HepG2 (cell line): ENCODE data around the gene RGSL1. TPM values are rescaled to one million over a fixed set of nuclear protein-coding genes. Genes with fewer than 3 reads are reported as not detected.

Experiments used
- ATAC-seq: fragments of 200-7000 bp; cut with Tn5 transposase; 3 replicates; pipeline ENCODE4 v1.9.1; 2020; ENCODE audit warnings: mild to moderate bottlenecking, moderate library complexity
- BruUV-seq: library from RNA; stranded (reverse); fragments of 400-500 nt; replicated peaks from 2 replicates; lab custom pipeline; 2021; lab: Mats Ljungman, UMichigan
- CTCF ChIA-PET: fragments of 300-600 bp; formaldehyde crosslinking; extraction: SDS; loops from one replicate; lab custom pipeline; 2021; ENCODE audit warnings: low total read pairs, inconsistent platforms, low intra/inter-chr PET ratio; lab: Yijun Ruan, JAX
- POLR2A ChIA-PET: fragments of 350-600 bp; sonication (Branson Sonifier 250); formaldehyde crosslinking; loops from one replicate; lab custom pipeline; 2020; ENCODE audit warnings: antibody characterized with exemption, inconsistent platforms; lab: Yijun Ruan, JAX
- DNase-seq: peaks from one replicate; pipeline ENCODE4 v3.0.0-alpha.2; 2015; ENCODE audit warnings: low spot score
- FAIRE-seq: peaks from 3 replicates; lab custom pipeline; 2011; peaks lifted over from hg19 to GRCh38; lab: Jason Lieb, UNC
- H2AFZ ChIP-seq: one replicate; pipeline ENCODE4 v1.6.1; 2011; ENCODE audit warnings: low read length, inconsistent platforms
- H3K27ac ChIP-seq: fragments of 300-600 bp; 3 replicates; pipeline ENCODE4 v1.8.0; 2011; ENCODE audit warnings: mixed run types, mild to moderate bottlenecking, mixed read lengths, low read length, inconsistent platforms; ENCODE audit not compliant: insufficient read depth; ENCODE audit errors: extremely low read length
- H3K27me3 ChIP-seq, 2 experiments: fragments of 200-600 bp in 1 of 2; 2 replicates in 1 of 2; 3 replicates in 1 of 2; pipeline versions ENCODE4 v1.6.0 to v1.8.0; 2011; ENCODE audit warnings: low read length in 2 of 2, mild to moderate bottlenecking in 2 of 2, moderate library complexity in 2 of 2, inconsistent platforms in 1 of 2; ENCODE audit not compliant: insufficient read depth in 2 of 2, control insufficient read depth in 1 of 2
- H3K36me3 ChIP-seq, 2 experiments: fragments of 200-600 bp in 1 of 2; replicated peaks in 1 of 2; 2 replicates in 1 of 2; 3 replicates in 1 of 2; pipeline versions ENCODE4 v1.5.1 to v1.8.0; 2011; ENCODE audit warnings: low read length in 2 of 2, inconsistent platforms in 1 of 2; ENCODE audit not compliant: insufficient read depth in 2 of 2, control insufficient read depth in 1 of 2
- H3K4me1 ChIP-seq: 2 replicates; pipeline ENCODE4 v1.5.1; 2012; ENCODE audit warnings: low read length, inconsistent platforms; ENCODE audit not compliant: insufficient read depth
- H3K4me2 ChIP-seq: 2 replicates; pipeline ENCODE4 v1.6.0; 2011; ENCODE audit warnings: low read depth, low read length, inconsistent platforms
- H3K4me3 ChIP-seq, 3 experiments: fragments of 200-600 bp in 1 of 3; sonication (generic), shearing (Covaris generic) in 1 of 3; replicated peaks in 1 of 3; 2 replicates each; pipeline ENCODE4 v1.5.1; 2011 to 2016; ENCODE audit warnings: low read length in 3 of 3, inconsistent platforms in 2 of 3, low read depth in 2 of 3, mild to moderate bottlenecking in 2 of 3, control low read depth in 1 of 3, mixed read lengths in 1 of 3; ENCODE audit not compliant: insufficient read depth in 1 of 3
- H3K79me2 ChIP-seq: one replicate; pipeline ENCODE4 v1.6.1; 2011; ENCODE audit warnings: low read length, inconsistent platforms; ENCODE audit not compliant: insufficient read depth
- H3K9ac ChIP-seq: 2 replicates; pipeline ENCODE4 v1.6.0; 2011; ENCODE audit warnings: mild to moderate bottlenecking, low read depth, low read length, inconsistent platforms; ENCODE audit not compliant: insufficient read depth
- H3K9me3 ChIP-seq: 2 replicates; pipeline ENCODE4 v1.5.1; 2012; ENCODE audit warnings: mild to moderate bottlenecking, low read length
- H4K20me1 ChIP-seq: 2 replicates; pipeline ENCODE4 v1.6.0; 2011; ENCODE audit warnings: inconsistent platforms, mild to moderate bottlenecking, low read length, moderate library complexity; ENCODE audit not compliant: insufficient read depth
- ATM ChIP-seq: fragments of 450-650 bp; IDR thresholded peaks from 2 replicates; pipeline ENCODE4 v1.7.1; 2017; ENCODE audit warnings: mild to moderate bottlenecking, borderline replicate concordance
- CREB1 ChIP-seq, 2 experiments: fragments of 450-650 bp in 1 of 2; IDR thresholded peaks; 2 replicates each; pipeline ENCODE4 v1.6.1; 2016 to 2017; ENCODE audit warnings: control low read depth in 1 of 2, mild to moderate bottlenecking in 1 of 2, missing compliant biosample characterization in 1 of 2, missing genetic modification characterization in 1 of 2
- DPF2 ChIP-seq: sonication (generic); formaldehyde crosslinking; IDR thresholded peaks from 2 replicates; pipeline ENCODE4 v1.4.0; 2020; ENCODE audit warnings: mild to moderate bottlenecking, low read depth, missing genetic modification reagents, borderline replicate concordance
- STAG1 ChIP-seq: sonication (generic); formaldehyde crosslinking; IDR thresholded peaks from 2 replicates; pipeline ENCODE4 v1.4.0; 2020; ENCODE audit warnings: missing genetic modification reagents
- ZNF382 ChIP-seq: sonication (generic); formaldehyde crosslinking; IDR thresholded peaks from 2 replicates; pipeline ENCODE4 v1.5.0; 2020; ENCODE audit warnings: missing genetic modification reagents, mild to moderate bottlenecking, borderline replicate concordance
- WGBS: methylation state at CpG from one replicate; pipeline ENCODE4 v1.1.6; 2017; ENCODE audit warnings: low lambda C conversion rate; 5-methylcytosine and 5-hydroxymethylcytosine counted together
- in situ Hi-C: cut with HindIII; loops from 2 replicates; pipeline ENCODE4 v1.10.0; 2017; ENCODE audit warnings: low pct_unique_long_range_greater_than_20kb; ENCODE audit not compliant: extremely low pct_ligation_motif_present
- intact Hi-C: fragments of 100-400 bp; cut with micrococcal nuclease; formaldehyde crosslinking; loops from one replicate; pipeline ENCODE4 v1.10.0; 2022; ENCODE audit not compliant: unreplicated experiment
- polyA plus RNA-seq, 8 experiments: library from polyadenylated mRNA; depleted of rRNA in 3 of 8; stranded (reverse) in 7 of 8; unstranded in 1 of 8; fragments of >200 nt; fragmentation: Illumina TruSeq in 4 of 8; extraction: Trizol in 4 of 8; gene quantifications; 2 replicates each; pipeline versions ENCODE4 v1.2.1 to v1.2.3, GENCODE V29; 2011 to 2016; ENCODE audit warnings: low read depth in 4 of 8, missing spikeins in 1 of 8, mixed read lengths in 1 of 8; ENCODE audit not compliant: insufficient read depth in 1 of 8
- total RNA-seq, 5 experiments: library from RNA; depleted of rRNA; stranded (reverse); fragments of >200 nt; fragmentation: Illumina TruSeq; extraction: Trizol; gene quantifications; 2 replicates each; pipeline ENCODE4 v1.2.3, GENCODE V29; 2016; ENCODE audit warnings: low read depth in 1 of 5
- TF ChIP-seq, protein P1 (sequence below): IDR thresholded peaks from 2 replicates; pipeline ENCODE4 v1.6.1; 2018; ENCODE audit warnings: missing genetic modification reagents
- TF ChIP-seq, protein P2 (sequence below): sonication (generic); formaldehyde crosslinking; conservative IDR thresholded peaks from 2 replicates; pipeline ENCODE4 v1.4.0; 2020; ENCODE audit warnings: mild to moderate bottlenecking, missing genetic modification reagents, moderate library complexity
- TF ChIP-seq, protein P3 (sequence below): sonication (generic); formaldehyde crosslinking; conservative IDR thresholded peaks from 2 replicates; pipeline ENCODE4 v1.4.0; 2020; ENCODE audit warnings: missing genetic modification reagents
- TF ChIP-seq, protein P4 (sequence below): sonication (generic); formaldehyde crosslinking; conservative IDR thresholded peaks from 2 replicates; pipeline ENCODE4 v1.8.0; 2022; ENCODE audit warnings: low read depth, missing genetic modification reagents

Gene RGSL1
- total and polyA plus RNA-seq, 2 of the 13 experiments (the other 11 are each of a cell fraction or from before 2014, with no cell fraction given) = not detected

DNA sequence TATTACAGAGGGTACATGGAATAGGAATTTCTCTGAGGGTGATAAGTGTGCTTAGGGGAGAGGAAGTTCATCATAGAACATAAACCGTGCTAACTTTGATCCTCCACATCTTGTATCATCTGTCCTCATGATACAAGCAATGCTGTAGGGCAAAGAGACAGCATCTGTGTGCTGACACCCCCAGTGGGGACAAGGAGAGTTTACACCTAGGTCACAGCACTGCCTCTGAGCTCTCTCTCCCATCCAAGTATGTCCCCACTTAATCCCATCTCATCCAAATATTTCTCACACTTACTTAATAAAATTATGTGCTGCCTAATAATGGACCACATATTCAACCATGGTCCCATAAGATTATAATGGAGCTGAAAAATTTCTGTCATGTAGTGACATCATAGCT is 45.2 kb upstream of the RGSL1 start:
- no TSS peak for BruUV-seq

DNA sequence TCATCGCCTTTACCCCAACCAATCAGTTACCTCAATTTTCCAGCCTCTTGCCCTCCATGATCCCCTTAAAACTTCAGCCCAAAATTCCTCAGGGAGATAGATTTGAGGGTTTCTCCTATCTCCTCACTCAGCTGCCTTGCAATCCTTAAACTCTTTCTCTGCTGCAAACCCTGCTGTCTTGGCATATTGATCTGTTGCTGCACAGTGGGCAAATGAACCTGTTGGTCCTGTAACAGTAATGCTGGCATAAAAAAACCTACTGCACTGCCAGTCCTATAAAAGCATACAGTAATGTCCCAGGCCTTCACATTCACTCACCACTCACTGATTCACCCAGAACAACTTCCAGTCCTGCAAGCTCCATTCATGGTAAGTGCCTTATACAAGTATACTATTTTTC is 44.4 kb upstream of the RGSL1 start:
- WGBS = 74% methylated on average over 1 of the region's 1 CpG
- BruUV-seq = no TSS peak
- Histone ChIP-seq H3K79me2 (no peaks in the 10 kb centered on the region), H3K4me3 (no peak overlapping the region), H3K9me3 (peaks cover 11% of the 10 kb centered on the region), H2AFZ (no peak overlapping the region), H4K20me1 (no peaks in the 10 kb centered on the region), H3K9ac (no peak overlapping the region), H3K27me3 (no peaks in the 10 kb centered on the region), H3K36me3 (no peaks in the 10 kb centered on the region), H3K4me2 (no peak overlapping the region), H3K27ac (no peak overlapping the region), H3K4me1 (peaks cover 17% of the 10 kb centered on the region)
- in situ Hi-C loops (no loop called here), intact Hi-C loops (no loop called here)
- ATAC-seq (no peak), FAIRE-seq (no peak), DNase-seq (no peak)
- ChIA-PET POLR2A (interaction anchor here (1.3 kb wide), 1 partner anchor 14 kb away, joined by 5 read pairs; the partner anchor contains the start of gene GLUL), CTCF (no interaction called here)
- TF ChIP-seq, protein P1, sequence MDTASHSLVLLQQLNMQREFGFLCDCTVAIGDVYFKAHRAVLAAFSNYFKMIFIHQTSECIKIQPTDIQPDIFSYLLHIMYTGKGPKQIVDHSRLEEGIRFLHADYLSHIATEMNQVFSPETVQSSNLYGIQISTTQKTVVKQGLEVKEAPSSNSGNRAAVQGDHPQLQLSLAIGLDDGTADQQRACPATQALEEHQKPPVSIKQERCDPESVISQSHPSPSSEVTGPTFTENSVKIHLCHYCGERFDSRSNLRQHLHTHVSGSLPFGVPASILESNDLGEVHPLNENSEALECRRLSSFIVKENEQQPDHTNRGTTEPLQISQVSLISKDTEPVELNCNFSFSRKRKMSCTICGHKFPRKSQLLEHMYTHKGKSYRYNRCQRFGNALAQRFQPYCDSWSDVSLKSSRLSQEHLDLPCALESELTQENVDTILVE (CRISPR knock-in tag) = no peak
- TF ChIP-seq, protein P2, sequence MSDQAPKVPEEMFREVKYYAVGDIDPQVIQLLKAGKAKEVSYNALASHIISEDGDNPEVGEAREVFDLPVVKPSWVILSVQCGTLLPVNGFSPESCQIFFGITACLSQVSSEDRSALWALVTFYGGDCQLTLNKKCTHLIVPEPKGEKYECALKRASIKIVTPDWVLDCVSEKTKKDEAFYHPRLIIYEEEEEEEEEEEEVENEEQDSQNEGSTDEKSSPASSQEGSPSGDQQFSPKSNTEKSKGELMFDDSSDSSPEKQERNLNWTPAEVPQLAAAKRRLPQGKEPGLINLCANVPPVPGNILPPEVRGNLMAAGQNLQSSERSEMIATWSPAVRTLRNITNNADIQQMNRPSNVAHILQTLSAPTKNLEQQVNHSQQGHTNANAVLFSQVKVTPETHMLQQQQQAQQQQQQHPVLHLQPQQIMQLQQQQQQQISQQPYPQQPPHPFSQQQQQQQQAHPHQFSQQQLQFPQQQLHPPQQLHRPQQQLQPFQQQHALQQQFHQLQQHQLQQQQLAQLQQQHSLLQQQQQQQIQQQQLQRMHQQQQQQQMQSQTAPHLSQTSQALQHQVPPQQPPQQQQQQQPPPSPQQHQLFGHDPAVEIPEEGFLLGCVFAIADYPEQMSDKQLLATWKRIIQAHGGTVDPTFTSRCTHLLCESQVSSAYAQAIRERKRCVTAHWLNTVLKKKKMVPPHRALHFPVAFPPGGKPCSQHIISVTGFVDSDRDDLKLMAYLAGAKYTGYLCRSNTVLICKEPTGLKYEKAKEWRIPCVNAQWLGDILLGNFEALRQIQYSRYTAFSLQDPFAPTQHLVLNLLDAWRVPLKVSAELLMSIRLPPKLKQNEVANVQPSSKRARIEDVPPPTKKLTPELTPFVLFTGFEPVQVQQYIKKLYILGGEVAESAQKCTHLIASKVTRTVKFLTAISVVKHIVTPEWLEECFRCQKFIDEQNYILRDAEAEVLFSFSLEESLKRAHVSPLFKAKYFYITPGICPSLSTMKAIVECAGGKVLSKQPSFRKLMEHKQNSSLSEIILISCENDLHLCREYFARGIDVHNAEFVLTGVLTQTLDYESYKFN (CRISPR knock-in tag) = no peak
- TF ChIP-seq ATM = no peak
- TF ChIP-seq ZNF382 (CRISPR knock-in tag) = no peak
- TF ChIP-seq, protein P3, sequence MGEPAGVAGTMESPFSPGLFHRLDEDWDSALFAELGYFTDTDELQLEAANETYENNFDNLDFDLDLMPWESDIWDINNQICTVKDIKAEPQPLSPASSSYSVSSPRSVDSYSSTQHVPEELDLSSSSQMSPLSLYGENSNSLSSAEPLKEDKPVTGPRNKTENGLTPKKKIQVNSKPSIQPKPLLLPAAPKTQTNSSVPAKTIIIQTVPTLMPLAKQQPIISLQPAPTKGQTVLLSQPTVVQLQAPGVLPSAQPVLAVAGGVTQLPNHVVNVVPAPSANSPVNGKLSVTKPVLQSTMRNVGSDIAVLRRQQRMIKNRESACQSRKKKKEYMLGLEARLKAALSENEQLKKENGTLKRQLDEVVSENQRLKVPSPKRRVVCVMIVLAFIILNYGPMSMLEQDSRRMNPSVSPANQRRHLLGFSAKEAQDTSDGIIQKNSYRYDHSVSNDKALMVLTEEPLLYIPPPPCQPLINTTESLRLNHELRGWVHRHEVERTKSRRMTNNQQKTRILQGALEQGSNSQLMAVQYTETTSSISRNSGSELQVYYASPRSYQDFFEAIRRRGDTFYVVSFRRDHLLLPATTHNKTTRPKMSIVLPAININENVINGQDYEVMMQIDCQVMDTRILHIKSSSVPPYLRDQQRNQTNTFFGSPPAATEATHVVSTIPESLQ (CRISPR knock-in tag) = no peak
- TF ChIP-seq DPF2 (CRISPR knock-in tag) = no peak

More for the DNA sequence above, 45.2 kb upstream of the RGSL1 start:
- Histone ChIP-seq H4K20me1 (no peaks in the 10 kb centered on the region), H3K79me2 (no peaks in the 10 kb centered on the region), H3K27ac (no peak overlapping the region), H3K27me3 (no peaks in the 10 kb centered on the region), H2AFZ (no peak overlapping the region), H3K9ac (no peak overlapping the region), H3K4me2 (no peak overlapping the region), H3K36me3 (no peaks in the 10 kb centered on the region), H3K9me3 (peaks cover 11% of the 10 kb centered on the region), H3K4me3 (no peak overlapping the region), H3K4me1 (peaks cover 17% of the 10 kb centered on the region)
- ATAC-seq (peak; percentile 76), FAIRE-seq (peak; percentile 26), DNase-seq (no peak)
- in situ Hi-C loops = no loop called here
- ChIA-PET CTCF (no interaction called here), POLR2A (interaction anchor here (1.3 kb wide), 1 partner anchor 13 kb away, joined by 5 read pairs; the partner anchor contains the start of gene GLUL)
- 0% methylated on average over 1 of the region's 1 CpG for WGBS
- peak; percentile 29; the same call in 1 of the 2 replicates for TF ChIP-seq STAG1 (CRISPR knock-in tag)
- TF ChIP-seq CREB1 (IDR thresholded peaks at IDR 0.05) = peak; percentile 59; the same call in 1 of the 2 replicates
- TF ChIP-seq CREB1 (CRISPR knock-in tag; IDR thresholded peaks at IDR 0.05) = no peak
- TF ChIP-seq, protein P4, sequence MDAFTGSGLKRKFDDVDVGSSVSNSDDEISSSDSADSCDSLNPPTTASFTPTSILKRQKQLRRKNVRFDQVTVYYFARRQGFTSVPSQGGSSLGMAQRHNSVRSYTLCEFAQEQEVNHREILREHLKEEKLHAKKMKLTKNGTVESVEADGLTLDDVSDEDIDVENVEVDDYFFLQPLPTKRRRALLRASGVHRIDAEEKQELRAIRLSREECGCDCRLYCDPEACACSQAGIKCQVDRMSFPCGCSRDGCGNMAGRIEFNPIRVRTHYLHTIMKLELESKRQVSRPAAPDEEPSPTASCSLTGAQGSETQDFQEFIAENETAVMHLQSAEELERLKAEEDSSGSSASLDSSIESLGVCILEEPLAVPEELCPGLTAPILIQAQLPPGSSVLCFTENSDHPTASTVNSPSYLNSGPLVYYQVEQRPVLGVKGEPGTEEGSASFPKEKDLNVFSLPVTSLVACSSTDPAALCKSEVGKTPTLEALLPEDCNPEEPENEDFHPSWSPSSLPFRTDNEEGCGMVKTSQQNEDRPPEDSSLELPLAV (CRISPR knock-in tag) = no peak
- intact Hi-C loops = no loop called here
